DOHH2 (cell line): Measurements from ENCODE around the gene ACTG1.

ENCODE experiments used
- H3F3A ChIP-seq: fragments of 200-600 bp; sonication (generic), shearing (Covaris generic); 2 replicates; pipeline ENCODE4 v1.6.0; 2016; ENCODE audit warnings: antibody characterized with exemption, mild to moderate bottlenecking; ENCODE audit not compliant: control insufficient read depth, insufficient read depth
- H3K27ac ChIP-seq: fragments of 200-600 bp; sonication (generic); 2 replicates; pipeline ENCODE4 v1.5.1; 2014; ENCODE audit warnings: low read depth, mild to moderate bottlenecking, low read length, moderate library complexity
- H3K27me3 ChIP-seq: fragments of 200-600 bp; sonication (generic); 2 replicates; pipeline ENCODE4 v1.6.1; 2014; ENCODE audit warnings: mild to moderate bottlenecking, low read length, mixed read lengths; ENCODE audit not compliant: control insufficient read depth
- H3K36me3 ChIP-seq: fragments of 200-600 bp; sonication (generic); 2 replicates; pipeline ENCODE4 v1.6.1; 2014; ENCODE audit warnings: mild to moderate bottlenecking, low read length, moderate library complexity, mixed read lengths; ENCODE audit not compliant: control insufficient read depth
- H3K4me1 ChIP-seq: fragments of 200-600 bp; sonication (generic); 2 replicates; pipeline ENCODE4 v1.6.1; 2014; ENCODE audit warnings: mild to moderate bottlenecking, low read length, mixed read lengths; ENCODE audit not compliant: control insufficient read depth
- H3K4me2 ChIP-seq: fragments of 200-600 bp; sonication (generic); 2 replicates; pipeline ENCODE4 v1.6.0; 2014; ENCODE audit warnings: mild to moderate bottlenecking, low read length, moderate library complexity
- H3K4me3 ChIP-seq: fragments of 200-600 bp; sonication (generic); 2 replicates; pipeline ENCODE4 v1.5.1; 2014; ENCODE audit warnings: mild to moderate bottlenecking, low read length, mixed read lengths
- H3K79me2 ChIP-seq: fragments of 200-600 bp; sonication (generic); 2 replicates; pipeline ENCODE4 v1.6.1; 2014; ENCODE audit warnings: mild to moderate bottlenecking, low read length, mixed read lengths; ENCODE audit not compliant: control insufficient read depth
- H3K9me2 ChIP-seq: fragments of 200-600 bp; sonication (generic); replicated peaks from 2 replicates; pipeline ENCODE4 v1.6.1; 2014; ENCODE audit warnings: mild to moderate bottlenecking, low read length, mixed read lengths; ENCODE audit not compliant: control insufficient read depth
- H3K9me3 ChIP-seq: fragments of 200-600 bp; sonication (generic); 2 replicates; pipeline ENCODE4 v1.6.1; 2014; ENCODE audit warnings: antibody characterized with exemption, low read length, mixed read lengths; ENCODE audit not compliant: control insufficient read depth, insufficient read depth
- H4K20me1 ChIP-seq: fragments of 200-600 bp; sonication (generic); 2 replicates; pipeline ENCODE4 v1.6.0; 2014; ENCODE audit warnings: low read depth, mild to moderate bottlenecking, antibody characterized with exemption, low read length, moderate library complexity; ENCODE audit not compliant: control insufficient read depth, insufficient read depth
- CTCF ChIP-seq: fragments of 200-600 bp; sonication (generic); IDR thresholded peaks from one replicate; pipeline ENCODE4 v1.5.1; 2014; ENCODE audit warnings: antibody characterized with exemption, mild to moderate bottlenecking, low read depth, low read length; ENCODE audit not compliant: poor library complexity, severe bottlenecking
- EZH2phosphoT487 ChIP-seq: fragments of 200-600 bp; sonication (generic); IDR thresholded peaks from 2 replicates; pipeline ENCODE4 v1.6.1; 2017; ENCODE audit warnings: borderline replicate concordance, mild to moderate bottlenecking, antibody characterized with exemption, low read length, moderate library complexity, mixed read lengths

ACTG1 gene

GRCh38 chr17:81487089-81487486 is 25.5 kb downstream of the ACTG1 start:
- H3K9me2 ChIP-seq: no peaks in the 10 kb centered on the region
- H3K9me3 ChIP-seq: no peaks in the 10 kb centered on the region
- H4K20me1 ChIP-seq: no peaks in the 10 kb centered on the region
- no peaks in the 10 kb centered on the region for H3K36me3 ChIP-seq
- no peak for TF ChIP-seq CTCF
- no peak for TF ChIP-seq EZH2phosphoT487
- no peak overlapping the region for H3K4me3 ChIP-seq
- H3K79me2 ChIP-seq: no peaks in the 10 kb centered on the region
- peaks cover 32% of the 10 kb centered on the region for H3K4me1 ChIP-seq
- no peaks in the 10 kb centered on the region for H3F3A ChIP-seq
- no peak overlapping the region for H3K4me2 ChIP-seq
- H3K27ac ChIP-seq: no peak overlapping the region
- peaks cover 14% of the 10 kb centered on the region for H3K27me3 ChIP-seq

- peaks cover 14% of the 10 kb centered on the region for H3K27me3 ChIP-seq
- no peak overlapping the region for H3K4me2 ChIP-seq
- H3K36me3 ChIP-seq: no peaks in the 10 kb centered on the region
- no peaks in the 10 kb centered on the region for H3F3A ChIP-seq
- TF ChIP-seq CTCF: no peak
- no peak for TF ChIP-seq EZH2phosphoT487
- H3K4me1 ChIP-seq: peaks cover 32% of the 10 kb centered on the region
- H3K79me2 ChIP-seq: no peaks in the 10 kb centered on the region
- no peak overlapping the region for H3K4me3 ChIP-seq
- H3K9me3 ChIP-seq: no peaks in the 10 kb centered on the region
- H3K27ac ChIP-seq: no peak overlapping the region
- no peaks in the 10 kb centered on the region for H3K9me2 ChIP-seq
- no peaks in the 10 kb centered on the region for H4K20me1 ChIP-seq
Observed at GRCh38 chr17:81486199-81486810, 26.3 kb downstream of the ACTG1 start.

- H3K9me3 ChIP-seq: no peaks in the 10 kb centered on the region
- no peaks in the 10 kb centered on the region for H3K27me3 ChIP-seq
- H3K4me3 ChIP-seq: peak overlapping the region; percentile 70
- no peaks in the 10 kb centered on the region for H3F3A ChIP-seq
- H3K4me1 ChIP-seq: peaks cover 29% of the 10 kb centered on the region
- H3K4me2 ChIP-seq: peak overlapping the region; percentile 85
- TF ChIP-seq CTCF: peak; percentile 89
- no peak for TF ChIP-seq EZH2phosphoT487
- no peaks in the 10 kb centered on the region for H3K79me2 ChIP-seq
- no peaks in the 10 kb centered on the region for H4K20me1 ChIP-seq
- H3K36me3 ChIP-seq: no peaks in the 10 kb centered on the region
- H3K9me2 ChIP-seq: no peaks in the 10 kb centered on the region
- H3K27ac ChIP-seq: no peak overlapping the region
Observed at GRCh38 chr17:81484195-81484979, 28.2 kb downstream of the ACTG1 start.
